Naive thymus-derived CD8-positive, alpha-beta T cell (primary cell): ENCODE measurements around the gene CARS2. TPM values are rescaled to one million over a fixed set of nuclear protein-coding genes. Genes with fewer than 3 reads are reported as not detected.

Source experiments
- ATAC-seq, 2 donors: fragments of 150-1000 bp; cut with Tn5 transposase in 1 of 2; sonication (Bioruptor Pico), chemical (Tn5 transposase) in 1 of 2; 1 replicate in 1 of 2; 2 replicates in 1 of 2; pipeline ENCODE4 v1.10.0; 2021; ENCODE audit warnings: mild to moderate bottlenecking in 2 of 2, moderate library complexity in 2 of 2
- POLR2A ChIA-PET: fragments of 350-600 bp; sonication (Branson Sonifier 250); formaldehyde crosslinking; loops from one replicate; lab custom pipeline; 2021; ENCODE audit warnings: antibody characterized with exemption; lab: Charles Lee
- DNase-seq, 10 donors: peaks; one replicate each; pipeline versions ENCODE4 v3.0.0 to v3.0.0-alpha.2; 2020 to 2022
- H3K27ac Mint-ChIP-seq, 10 donors: one replicate each; pipeline ENCODE4 v1.8.0; 2020 to 2022; ENCODE audit warnings: mild to moderate bottlenecking in 10 of 10, mixed read lengths in 10 of 10, moderate library complexity in 4 of 10, inconsistent platforms in 1 of 10
- H3K27me3 Mint-ChIP-seq, 5 donors: one replicate each; pipeline ENCODE4 v1.8.0; 2021 to 2022; ENCODE audit warnings: mixed read lengths in 5 of 5
- H3K36me3 Mint-ChIP-seq, 3 donors: one replicate each; pipeline ENCODE4 v1.8.0; 2020 to 2022; ENCODE audit warnings: mixed read lengths in 3 of 3, mild to moderate bottlenecking in 2 of 3, inconsistent platforms in 1 of 3
- H3K4me1 Mint-ChIP-seq, 4 donors: one replicate each; pipeline ENCODE4 v1.8.0; 2021 to 2022; ENCODE audit warnings: mixed read lengths in 4 of 4
- H3K4me3 Mint-ChIP-seq, 10 donors: one replicate each; pipeline ENCODE4 v1.8.0; 2020 to 2022; ENCODE audit warnings: mild to moderate bottlenecking in 10 of 10, mixed read lengths in 10 of 10, moderate library complexity in 6 of 10, inconsistent platforms in 1 of 10
- H3K9me3 Mint-ChIP-seq, 9 donors: one replicate each; pipeline ENCODE4 v1.8.0; 2020 to 2022; ENCODE audit warnings: mixed read lengths in 9 of 9, mild to moderate bottlenecking in 3 of 9, inconsistent platforms in 1 of 9, moderate library complexity in 1 of 9
- polyA plus RNA-seq, 3 donors: library from polyadenylated mRNA; unstranded; fragments of 300-500 nt; fragmentation: Illumina TruSeq; gene quantifications; one replicate each; pipeline ENCODE4 v1.2.3, GENCODE V29; 2021
- total RNA-seq, 8 experiments: library from RNA in 2 of 8; stranded (reverse) in 2 of 8; gene quantifications; one replicate each; pipeline ENCODE4 v1.2.3 and lab custom pipeline; 2021 to 2026

The CARS2 gene
- total and polyA plus RNA-seq, 5 experiments from 2014 or later: 35.9 to 124 (median 47.1) TPM

- Mint-ChIP-seq H3K27ac (peak overlapping the region in 8 of 10 donors; percentile 25 to 83 (median 66)), H3K4me1 (peaks cover 31 to 61% (median 51%) of the 10 kb centered on the region in 4 donors), H3K36me3 (peaks cover 0 to 63% (median 5%) of the 10 kb centered on the region in 3 donors)
These were observed 76.8 kb downstream of the CARS2 start for GRCh38 chr13:110628952-110629701.

GRCh38 chr13:110628477-110628793 lies 77.5 kb downstream of the CARS2 start:
- ATAC-seq (no peak), DNase-seq (no peak)
- peaks cover 31 to 61% (median 51%) of the 10 kb centered on the region in 4 donors for H3K4me1 Mint-ChIP-seq
- peak overlapping the region in 8 of 10 donors; percentile 19 to 80 (median 58) for H3K27ac Mint-ChIP-seq
- H3K27me3 Mint-ChIP-seq: no peaks in the 10 kb centered on the region
- H3K36me3 Mint-ChIP-seq: peaks cover 0 to 64% (median 5%) of the 10 kb centered on the region in 3 donors
- H3K9me3 Mint-ChIP-seq: no peaks in the 10 kb centered on the region
- POLR2A ChIA-PET: no interaction called here
- H3K4me3 Mint-ChIP-seq: no peak overlapping the region

More at GRCh38 chr13:110628952-110629701, 76.8 kb downstream of the CARS2 start:
- ATAC-seq: no peak
- no peaks in the 10 kb centered on the region for H3K27me3 Mint-ChIP-seq
- peak overlapping the region in 1 of 10 donors; percentile 33 for H3K4me3 Mint-ChIP-seq
- no peak for DNase-seq
- POLR2A ChIA-PET: no interaction called here
- no peaks in the 10 kb centered on the region for H3K9me3 Mint-ChIP-seq

GRCh38 chr13:110627761-110628476 lies 78.0 kb downstream of the CARS2 start:
- POLR2A ChIA-PET: no interaction called here
- H3K4me3 Mint-ChIP-seq: no peak overlapping the region
- H3K36me3 Mint-ChIP-seq: peaks cover 0 to 70% (median 5%) of the 10 kb centered on the region in 3 donors
- ATAC-seq (no peak), DNase-seq (no peak)
- H3K9me3 Mint-ChIP-seq: no peaks in the 10 kb centered on the region
- H3K4me1 Mint-ChIP-seq: peaks cover 33 to 65% (median 51%) of the 10 kb centered on the region in 4 donors
- H3K27me3 Mint-ChIP-seq: no peaks in the 10 kb centered on the region
- H3K27ac Mint-ChIP-seq: peak overlapping the region in 8 of 10 donors; percentile 19 to 80 (median 59)

DNA sequence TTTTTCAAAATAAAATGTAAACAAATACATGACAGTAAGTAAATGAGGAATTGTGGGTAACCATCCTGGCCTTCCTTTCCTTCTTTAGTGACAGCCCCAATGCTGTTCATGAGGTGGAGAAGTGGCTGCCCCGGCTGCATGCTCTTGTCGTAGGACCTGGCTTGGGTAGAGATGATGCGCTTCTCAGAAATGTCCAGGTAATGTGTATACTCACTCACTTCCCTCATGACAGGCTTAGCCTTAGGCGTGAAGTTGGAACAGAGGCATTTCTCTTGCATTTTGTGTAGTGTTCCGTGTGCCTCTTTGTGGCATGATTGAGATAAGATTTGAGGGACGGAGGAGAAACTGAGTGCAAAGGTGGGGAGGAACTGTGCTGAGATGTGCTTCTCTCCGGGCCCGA lies 78.6 kb downstream of the CARS2 start:
- Mint-ChIP-seq H3K9me3 (no peaks in the 10 kb centered on the region), H3K27me3 (no peaks in the 10 kb centered on the region), H3K36me3 (peaks cover 0 to 74% (median 9%) of the 10 kb centered on the region in 3 donors), H3K4me3 (no peak overlapping the region), H3K4me1 (peaks cover 36 to 69% (median 54%) of the 10 kb centered on the region in 4 donors), H3K27ac (peak overlapping the region in 3 of 10 donors; percentile 39 to 58 (median 50))
- DNase-seq: no peak
- ATAC-seq: no peak
- POLR2A ChIA-PET: no interaction called here

DNA sequence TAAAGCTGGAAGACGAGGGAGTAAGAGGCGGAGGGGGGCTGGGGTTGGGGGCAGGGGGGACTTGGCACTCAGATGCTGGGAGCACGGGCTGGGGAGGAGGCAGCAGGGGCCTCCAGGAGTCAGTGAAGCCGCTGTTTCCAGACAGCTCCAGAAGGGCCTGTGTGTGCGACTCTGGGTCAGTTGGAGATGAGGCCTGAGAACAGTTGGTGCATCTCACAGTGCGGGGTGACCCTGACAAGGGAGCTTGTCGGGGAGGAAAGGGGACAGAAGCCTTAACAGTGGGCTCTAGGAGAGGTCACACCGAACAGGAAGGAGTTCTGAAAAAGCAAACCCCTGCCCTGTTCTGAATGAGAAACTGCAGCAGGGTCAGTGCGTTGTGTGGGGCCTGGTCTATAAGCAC lies 79.4 kb downstream of the CARS2 start:
- H3K9me3 Mint-ChIP-seq: no peaks in the 10 kb centered on the region
- ATAC-seq (no peak), DNase-seq (no peak)
- peak overlapping the region in 3 of 10 donors; percentile 5 to 51 (median 39) for H3K27ac Mint-ChIP-seq
- H3K4me1 Mint-ChIP-seq: peaks cover 34 to 72% (median 59%) of the 10 kb centered on the region in 4 donors
- no peaks in the 10 kb centered on the region for H3K27me3 Mint-ChIP-seq
- peaks cover 0 to 77% (median 9%) of the 10 kb centered on the region in 3 donors for H3K36me3 Mint-ChIP-seq
- POLR2A ChIA-PET: interaction anchor here (0.7 kb wide), 1 partner anchor 141 kb away, joined by 3 read pairs; no protein-coding TSS in a partner anchor
- no peak overlapping the region for H3K4me3 Mint-ChIP-seq

DNA sequence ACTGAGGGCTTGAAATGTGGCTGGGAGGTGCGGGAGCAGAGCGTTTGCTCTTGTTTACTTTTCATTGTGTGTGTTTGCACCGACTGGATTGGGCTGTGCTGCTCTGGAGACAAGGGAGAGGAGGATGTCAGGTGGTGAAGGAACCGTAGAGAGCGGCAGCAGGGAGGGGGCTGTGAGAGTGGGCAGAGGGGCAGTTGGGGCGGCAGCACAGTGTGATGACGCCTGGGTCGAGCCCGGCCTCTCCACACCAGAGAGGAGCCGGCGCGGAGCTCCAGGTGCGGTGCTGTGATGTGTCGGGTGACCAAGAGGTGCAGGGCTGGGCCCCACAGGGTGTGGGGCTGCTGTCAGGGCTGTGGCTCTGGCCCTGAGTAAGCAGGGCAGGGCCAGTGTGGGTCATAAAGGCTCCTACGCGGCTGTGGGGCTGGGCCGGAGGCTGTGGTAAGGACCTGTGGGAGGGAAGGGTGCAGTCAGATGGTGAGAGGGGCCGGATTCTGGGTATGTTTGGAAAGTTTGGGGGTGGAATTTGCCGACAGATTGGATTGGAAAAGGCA lies 80.1 kb downstream of the CARS2 start:
- DNase-seq (no peak), ATAC-seq (no peak)
- POLR2A ChIA-PET: interaction anchor here (0.7 to 2.2 kb wide), 2 partner anchors 11 to 142 kb away, joined by 3 to 10 read pairs; partner anchors contain the start of gene NAXD
- Mint-ChIP-seq H3K9me3 (no peaks in the 10 kb centered on the region), H3K27me3 (no peaks in the 10 kb centered on the region), H3K27ac (peak overlapping the region in 5 of 10 donors; percentile 6 to 58 (median 49)), H3K4me3 (no peak overlapping the region), H3K4me1 (peaks cover 32 to 70% (median 54%) of the 10 kb centered on the region in 4 donors), H3K36me3 (peaks cover 0 to 75% (median 9%) of the 10 kb centered on the region in 3 donors)

- peaks cover 30 to 69% (median 51%) of the 10 kb centered on the region in 4 donors for H3K4me1 Mint-ChIP-seq
- no peak overlapping the region for H3K4me3 Mint-ChIP-seq
- no peaks in the 10 kb centered on the region for H3K9me3 Mint-ChIP-seq
- POLR2A ChIA-PET: interaction anchor here (2.2 kb wide), 1 partner anchor 10 kb away, joined by 10 read pairs; the partner anchor contains the start of gene NAXD
- DNase-seq (no peak), ATAC-seq (no peak)
- H3K36me3 Mint-ChIP-seq: peaks cover 0 to 73% (median 9%) of the 10 kb centered on the region in 3 donors
- H3K27ac Mint-ChIP-seq: peak overlapping the region in 2 of 10 donors; percentile 56 to 66
- H3K27me3 Mint-ChIP-seq: no peaks in the 10 kb centered on the region
These were observed 80.9 kb downstream of the CARS2 start for GRCh38 chr13:110624766-110625756.

GRCh38 chr13:110620596-110620995 lies 85.3 kb downstream of the CARS2 start:
- Mint-ChIP-seq H3K36me3 (peaks cover 0 to 34% (median 3%) of the 10 kb centered on the region in 3 donors), H3K4me1 (peaks cover 9 to 65% (median 47%) of the 10 kb centered on the region in 4 donors), H3K27me3 (no peaks in the 10 kb centered on the region), H3K9me3 (no peaks in the 10 kb centered on the region), H3K4me3 (no peak overlapping the region), H3K27ac (peak overlapping the region in 1 of 10 donors; percentile 71)
- ATAC-seq: no peak
- POLR2A ChIA-PET: interaction anchor here (0.6 kb wide), 1 partner anchor 94 kb away, joined by 3 read pairs; no protein-coding TSS in a partner anchor
- no peak for DNase-seq

- Mint-ChIP-seq H3K4me3 (no peak overlapping the region), H3K36me3 (peaks cover 4 to 22% (median 5%) of the 10 kb centered on the region in 3 donors), H3K27me3 (no peaks in the 10 kb centered on the region), H3K9me3 (peaks cover 0 to 1% (median 0%) of the 10 kb centered on the region in 9 donors), H3K27ac (peak overlapping the region in 2 of 10 donors; percentile 13 to 75), H3K4me1 (peaks cover 11 to 68% (median 50%) of the 10 kb centered on the region in 4 donors)
- ATAC-seq (no peak), DNase-seq (no peak)
- POLR2A ChIA-PET: interaction anchor here (4.7 kb wide), 1 partner anchor 95 kb away, joined by 46 read pairs; the partner anchor contains the start of gene ING1
These were observed 87.1 kb downstream of the CARS2 start for GRCh38 chr13:110618780-110619179.

DNA sequence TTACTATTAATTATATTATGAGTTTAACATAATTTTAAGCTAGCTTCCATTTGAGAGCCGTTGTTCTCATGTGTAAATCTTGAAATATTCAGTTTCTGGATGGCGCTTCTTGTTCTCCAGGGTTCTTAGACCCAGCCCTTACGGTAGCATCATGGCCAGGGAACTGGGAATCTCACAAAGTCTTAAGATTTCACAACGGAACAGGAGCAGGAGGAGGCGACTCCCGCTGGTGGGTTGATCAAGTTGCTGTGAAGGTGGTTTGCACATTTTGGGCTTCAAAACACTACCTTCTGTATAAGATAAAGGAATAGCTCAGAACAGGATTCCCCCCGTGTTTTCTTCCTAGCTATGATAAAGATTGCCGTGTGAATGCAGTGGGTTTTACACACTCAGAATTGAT lies 87.7 kb downstream of the CARS2 start:
- ATAC-seq (no peak), DNase-seq (no peak)
- Mint-ChIP-seq H3K4me1 (peaks cover 11 to 66% (median 50%) of the 10 kb centered on the region in 4 donors), H3K9me3 (peaks cover 0 to 4% (median 0%) of the 10 kb centered on the region in 9 donors), H3K36me3 (peaks cover 4 to 16% (median 5%) of the 10 kb centered on the region in 3 donors), H3K27me3 (no peaks in the 10 kb centered on the region), H3K4me3 (peak overlapping the region in 2 of 10 donors; percentile 14 to 19), H3K27ac (no peak overlapping the region)
- POLR2A ChIA-PET: interaction anchor here (4.7 kb wide), 1 partner anchor 95 kb away, joined by 46 read pairs; the partner anchor contains the start of gene ING1
